Measurements from ENCODE around the gene RFX1.

DNA sequence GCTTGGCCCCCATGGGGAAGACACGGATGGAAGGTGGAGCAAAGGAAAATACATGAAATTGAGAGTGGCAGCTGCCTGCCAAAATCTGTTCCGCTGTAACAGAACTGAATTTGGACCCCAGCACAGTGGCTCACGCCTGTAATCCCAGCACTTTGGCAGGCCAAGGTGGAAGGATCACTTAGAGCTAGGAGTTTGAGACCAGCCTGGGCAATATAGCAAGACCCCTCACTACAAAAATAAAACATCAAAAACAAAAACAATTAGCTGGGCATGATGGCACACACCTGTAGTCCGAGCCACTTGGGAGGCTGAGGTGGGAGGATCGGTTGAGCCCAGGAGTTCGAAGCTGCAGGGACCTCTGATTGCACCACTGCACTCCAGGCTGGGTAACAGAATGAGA is 46.4 kb upstream of the RFX1 start:
- no peak for TF ChIP-seq SPI1 (IDR thresholded peaks at IDR 0.05; ENCODE audit: low read depth, low read length)
- TF ChIP-seq POLR2A (IDR thresholded peaks at IDR 0.05; ENCODE audit: low read depth, low read length): no peak
- no peak for TF ChIP-seq POLR2AphosphoS5 (IDR thresholded peaks at IDR 0.05; ENCODE audit: low read depth, low read length)
